GM23338 (cell line): ENCODE results near the gene IQGAP2. TPM values are rescaled to one million over a fixed set of nuclear protein-coding genes. Genes with fewer than 3 reads are reported as not detected.

Experiments used
- ATAC-seq: fragments of 200-7000 bp; cut with Tn5 transposase; 3 replicates; pipeline ENCODE4 v1.9.1; 2020
- DNase-seq: peaks from one replicate; pipeline ENCODE4 v3.0.0-alpha.2; 2015; ENCODE audit warnings: low spot score
- H2AFZ ChIP-seq: fragments of 200-600 bp; sonication (generic); 2 replicates; pipeline ENCODE4 v1.8.0; 2016; ENCODE audit warnings: antibody characterized with exemption, mild to moderate bottlenecking, moderate library complexity
- H3F3A ChIP-seq: fragments of 200-600 bp; sonication (generic); replicated peaks from 2 replicates; pipeline ENCODE4 v1.8.0; 2017; ENCODE audit warnings: antibody characterized with exemption, mixed run types, low read depth
- H3K27ac ChIP-seq: fragments of 200-600 bp; sonication (generic); 2 replicates; pipeline ENCODE4 v1.6.1; 2016; ENCODE audit warnings: low read depth
- H3K27me3 ChIP-seq: fragments of 200-600 bp; sonication (generic); 2 replicates; pipeline ENCODE4 v1.8.0; 2016; ENCODE audit warnings: mild to moderate bottlenecking, mixed run types, moderate library complexity; ENCODE audit not compliant: insufficient read depth
- H3K36me3 ChIP-seq: fragments of 200-600 bp; sonication (generic); 2 replicates; pipeline ENCODE4 v1.8.0; 2016; ENCODE audit warnings: mild to moderate bottlenecking; ENCODE audit not compliant: insufficient read depth
- H3K4me1 ChIP-seq: fragments of 200-600 bp; sonication (generic); 2 replicates; pipeline ENCODE4 v1.8.0; 2016; ENCODE audit warnings: mild to moderate bottlenecking, moderate library complexity; ENCODE audit not compliant: insufficient read depth
- H3K4me2 ChIP-seq: fragments of 200-600 bp; sonication (generic); 2 replicates; pipeline ENCODE4 v1.7.1; 2017; ENCODE audit warnings: mixed run types
- H3K4me3 ChIP-seq: fragments of 200-600 bp; sonication (generic); 2 replicates; pipeline ENCODE4 v1.6.1; 2016; ENCODE audit warnings: mixed run types
- H3K79me2 ChIP-seq: fragments of 200-600 bp; sonication (generic); replicated peaks from 2 replicates; pipeline ENCODE4 v1.8.0; 2017; ENCODE audit warnings: mild to moderate bottlenecking; ENCODE audit not compliant: insufficient read depth
- H3K9me2 ChIP-seq: fragments of 200-600 bp; sonication (generic); 2 replicates; pipeline ENCODE4 v1.8.0; 2017; ENCODE audit not compliant: insufficient read depth
- H4K20me1 ChIP-seq: fragments of 200-600 bp; sonication (generic); replicated peaks from 2 replicates; pipeline ENCODE4 v1.8.0; 2017; ENCODE audit warnings: mild to moderate bottlenecking; ENCODE audit not compliant: insufficient read depth
- H3K27ac Mint-ChIP-seq: 2 replicates; pipeline ENCODE4 v1.8.0; 2020; ENCODE audit warnings: inconsistent platforms, mild to moderate bottlenecking, moderate library complexity, mixed read lengths
- H3K27me3 Mint-ChIP-seq: 3 replicates; pipeline ENCODE4 v1.8.0; 2022; ENCODE audit warnings: low read depth, mild to moderate bottlenecking, moderate library complexity, mixed read lengths, inconsistent platforms; ENCODE audit not compliant: insufficient read depth, poor library complexity
- H3K36me3 Mint-ChIP-seq: 3 replicates; pipeline ENCODE4 v1.8.0; 2021; ENCODE audit warnings: low read depth, mild to moderate bottlenecking, inconsistent platforms, moderate library complexity, mixed read lengths
- H3K4me1 Mint-ChIP-seq: 3 replicates; pipeline ENCODE4 v1.8.0; 2020; ENCODE audit warnings: mild to moderate bottlenecking, inconsistent platforms, mixed read lengths
- H3K4me3 Mint-ChIP-seq: 3 replicates; pipeline ENCODE4 v1.8.0; 2021; ENCODE audit warnings: moderate library complexity, mild to moderate bottlenecking, inconsistent platforms, mixed read lengths
- H3K9me3 Mint-ChIP-seq: 3 replicates; pipeline ENCODE4 v1.8.0; 2020; ENCODE audit warnings: moderate library complexity, mild to moderate bottlenecking, inconsistent platforms, mixed read lengths
- CREB1 ChIP-seq: fragments of 250-450 bp; sonication (Bioruptor Pico); IDR thresholded peaks from 2 replicates; pipeline ENCODE4 v1.5.0; 2020; ENCODE audit warnings: low read depth, mild to moderate bottlenecking, moderate library complexity
- EZH2 ChIP-seq: fragments of 200-600 bp; sonication (generic); IDR thresholded peaks from one replicate; pipeline ENCODE4 v1.8.0; 2017; ENCODE audit warnings: antibody characterized with exemption, mild to moderate bottlenecking, low read depth; ENCODE audit not compliant: unreplicated experiment
- REST ChIP-seq: IDR thresholded peaks from one replicate; pipeline ENCODE4 v1.6.1; 2018; ENCODE audit warnings: antibody characterized with exemption; ENCODE audit not compliant: unreplicated experiment
- polyA plus RNA-seq: library from polyadenylated mRNA; unstranded; fragments of >200 nt; fragmentation: Nextera tagmentation; extraction: Ambion mirVana; gene quantifications from 2 replicates; pipeline ENCODE4 v1.2.1, GENCODE V29; 2016
- total RNA-seq: library from RNA; depleted of rRNA; stranded (reverse); fragments of >200 nt; shearing (Covaris generic); gene quantifications from 2 replicates; pipeline ENCODE4 v1.2.3, GENCODE V29; 2014
- TF ChIP-seq, protein P1 (sequence below): fragments of 250-450 bp; sonication (Bioruptor Pico); IDR thresholded peaks from 2 replicates; pipeline ENCODE4 v1.5.0; 2020; ENCODE audit warnings: mild to moderate bottlenecking, moderate library complexity

IQGAP2 gene
- total and polyA plus RNA-seq, 2 experiments from 2014 or later: 60.0 to 86.5 TPM

DNA sequence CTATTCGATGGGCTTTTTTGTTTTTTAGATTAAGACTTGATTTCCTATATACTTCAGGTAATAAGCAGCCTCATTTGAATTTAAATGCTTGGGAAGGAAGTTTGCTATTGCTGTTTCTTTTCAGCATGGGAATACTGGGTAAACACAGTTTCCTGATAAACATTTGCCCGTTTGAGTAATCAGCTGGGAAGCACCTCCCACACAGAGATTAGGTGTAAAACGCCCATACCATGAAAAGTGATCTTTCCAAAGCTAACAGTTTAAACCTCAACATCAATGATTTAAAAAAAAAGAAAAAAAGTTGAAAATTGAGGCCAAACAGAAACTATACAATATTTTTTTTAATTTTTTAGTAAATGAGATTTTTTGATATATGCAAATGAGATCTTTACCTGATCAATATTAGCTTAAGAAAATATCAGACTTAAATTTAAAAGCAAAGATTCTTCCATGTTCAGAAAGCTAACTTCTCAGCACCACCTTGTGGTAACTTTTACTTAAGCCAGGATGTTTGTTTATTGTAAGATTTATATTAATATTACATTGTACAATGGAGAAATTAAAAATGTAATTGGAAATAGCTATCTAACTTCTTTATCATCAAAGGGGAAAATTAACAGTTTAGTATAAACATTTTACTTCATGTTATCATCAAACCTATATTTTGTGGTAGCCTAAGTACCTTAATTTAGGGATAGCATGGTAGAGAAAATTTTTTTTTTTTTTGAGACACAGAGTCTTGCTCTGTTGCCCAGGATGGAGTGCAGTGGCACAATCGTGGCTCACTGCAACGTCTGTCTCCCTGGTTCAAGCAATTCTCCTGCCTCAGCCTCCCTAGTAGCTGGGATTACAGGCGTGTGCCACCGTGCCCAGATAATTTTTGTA is 180.3 kb downstream of the IQGAP2 start (continued):
- TF ChIP-seq REST: no peak
- no peak for TF ChIP-seq EZH2

- DNase-seq (no peak), ATAC-seq (no peak)
- Histone ChIP-seq H2AFZ (no peak overlapping the region), H3K4me2 (no peak overlapping the region), H3K4me3 (no peak overlapping the region), H3K36me3 (no peaks in the 10 kb centered on the region), H3F3A (no peaks in the 10 kb centered on the region), H3K4me1 (peaks cover 25% of the 10 kb centered on the region), H3K9me2 (no peaks in the 10 kb centered on the region), H4K20me1 (no peaks in the 10 kb centered on the region), H3K79me2 (no peaks in the 10 kb centered on the region), H3K27ac (no peak overlapping the region), H3K27me3 (no peaks in the 10 kb centered on the region)
- no peaks in the 10 kb centered on the region for H3K9me3 Mint-ChIP-seq
- no peaks in the 10 kb centered on the region for H3K36me3 Mint-ChIP-seq
- TF ChIP-seq, protein P1, sequence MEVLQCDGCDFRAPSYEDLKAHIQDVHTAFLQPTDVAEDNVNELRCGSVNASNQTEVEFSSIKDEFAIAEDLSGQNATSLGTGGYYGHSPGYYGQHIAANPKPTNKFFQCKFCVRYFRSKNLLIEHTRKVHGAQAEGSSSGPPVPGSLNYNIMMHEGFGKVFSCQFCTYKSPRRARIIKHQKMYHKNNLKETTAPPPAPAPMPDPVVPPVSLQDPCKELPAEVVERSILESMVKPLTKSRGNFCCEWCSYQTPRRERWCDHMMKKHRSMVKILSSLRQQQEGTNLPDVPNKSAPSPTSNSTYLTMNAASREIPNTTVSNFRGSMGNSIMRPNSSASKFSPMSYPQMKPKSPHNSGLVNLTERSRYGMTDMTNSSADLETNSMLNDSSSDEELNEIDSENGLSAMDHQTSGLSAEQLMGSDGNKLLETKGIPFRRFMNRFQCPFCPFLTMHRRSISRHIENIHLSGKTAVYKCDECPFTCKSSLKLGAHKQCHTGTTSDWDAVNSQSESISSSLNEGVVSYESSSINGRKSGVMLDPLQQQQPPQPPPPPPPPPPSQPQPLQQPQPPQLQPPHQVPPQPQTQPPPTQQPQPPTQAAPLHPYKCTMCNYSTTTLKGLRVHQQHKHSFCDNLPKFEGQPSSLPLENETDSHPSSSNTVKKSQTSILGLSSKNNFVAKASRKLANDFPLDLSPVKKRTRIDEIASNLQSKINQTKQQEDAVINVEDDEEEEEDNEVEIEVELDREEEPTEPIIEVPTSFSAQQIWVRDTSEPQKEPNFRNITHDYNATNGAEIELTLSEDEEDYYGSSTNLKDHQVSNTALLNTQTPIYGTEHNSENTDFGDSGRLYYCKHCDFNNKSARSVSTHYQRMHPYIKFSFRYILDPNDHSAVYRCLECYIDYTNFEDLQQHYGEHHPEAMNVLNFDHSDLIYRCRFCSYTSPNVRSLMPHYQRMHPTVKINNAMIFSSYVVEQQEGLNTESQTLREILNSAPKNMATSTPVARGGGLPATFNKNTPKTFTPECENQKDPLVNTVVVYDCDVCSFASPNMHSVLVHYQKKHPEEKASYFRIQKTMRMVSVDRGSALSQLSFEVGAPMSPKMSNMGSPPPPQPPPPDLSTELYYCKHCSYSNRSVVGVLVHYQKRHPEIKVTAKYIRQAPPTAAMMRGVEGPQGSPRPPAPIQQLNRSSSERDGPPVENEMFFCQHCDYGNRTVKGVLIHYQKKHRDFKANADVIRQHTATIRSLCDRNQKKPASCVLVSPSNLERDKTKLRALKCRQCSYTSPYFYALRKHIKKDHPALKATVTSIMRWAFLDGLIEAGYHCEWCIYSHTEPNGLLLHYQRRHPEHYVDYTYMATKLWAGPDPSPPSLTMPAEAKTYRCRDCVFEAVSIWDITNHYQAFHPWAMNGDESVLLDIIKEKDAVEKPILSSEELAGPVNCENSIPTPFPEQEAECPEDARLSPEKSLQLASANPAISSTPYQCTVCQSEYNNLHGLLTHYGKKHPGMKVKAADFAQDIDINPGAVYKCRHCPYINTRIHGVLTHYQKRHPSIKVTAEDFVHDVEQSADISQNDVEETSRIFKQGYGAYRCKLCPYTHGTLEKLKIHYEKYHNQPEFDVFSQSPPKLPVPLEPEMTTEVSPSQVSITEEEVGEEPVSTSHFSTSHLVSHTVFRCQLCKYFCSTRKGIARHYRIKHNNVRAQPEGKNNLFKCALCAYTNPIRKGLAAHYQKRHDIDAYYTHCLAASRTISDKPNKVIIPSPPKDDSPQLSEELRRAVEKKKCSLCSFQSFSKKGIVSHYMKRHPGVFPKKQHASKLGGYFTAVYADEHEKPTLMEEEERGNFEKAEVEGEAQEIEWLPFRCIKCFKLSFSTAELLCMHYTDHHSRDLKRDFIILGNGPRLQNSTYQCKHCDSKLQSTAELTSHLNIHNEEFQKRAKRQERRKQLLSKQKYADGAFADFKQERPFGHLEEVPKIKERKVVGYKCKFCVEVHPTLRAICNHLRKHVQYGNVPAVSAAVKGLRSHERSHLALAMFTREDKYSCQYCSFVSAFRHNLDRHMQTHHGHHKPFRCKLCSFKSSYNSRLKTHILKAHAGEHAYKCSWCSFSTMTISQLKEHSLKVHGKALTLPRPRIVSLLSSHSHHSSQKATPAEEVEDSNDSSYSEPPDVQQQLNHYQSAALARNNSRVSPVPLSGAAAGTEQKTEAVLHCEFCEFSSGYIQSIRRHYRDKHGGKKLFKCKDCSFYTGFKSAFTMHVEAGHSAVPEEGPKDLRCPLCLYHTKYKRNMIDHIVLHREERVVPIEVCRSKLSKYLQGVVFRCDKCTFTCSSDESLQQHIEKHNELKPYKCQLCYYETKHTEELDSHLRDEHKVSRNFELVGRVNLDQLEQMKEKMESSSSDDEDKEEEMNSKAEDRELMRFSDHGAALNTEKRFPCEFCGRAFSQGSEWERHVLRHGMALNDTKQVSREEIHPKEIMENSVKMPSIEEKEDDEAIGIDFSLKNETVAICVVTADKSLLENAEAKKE (CRISPR knock-in tag): no peak
- TF ChIP-seq CREB1 (CRISPR knock-in tag): no peak
- H3K4me3 Mint-ChIP-seq: no peak overlapping the region
- no peak overlapping the region for H3K27ac Mint-ChIP-seq
- no peaks in the 10 kb centered on the region for H3K27me3 Mint-ChIP-seq
- H3K4me1 Mint-ChIP-seq: peaks cover 21% of the 10 kb centered on the region
Measured at GRCh38 chr5:76585783-76586217, 182.7 kb downstream of the IQGAP2 start.
